Measurements from ENCODE around the gene RALGPS1.

Gene RALGPS1

DNA sequence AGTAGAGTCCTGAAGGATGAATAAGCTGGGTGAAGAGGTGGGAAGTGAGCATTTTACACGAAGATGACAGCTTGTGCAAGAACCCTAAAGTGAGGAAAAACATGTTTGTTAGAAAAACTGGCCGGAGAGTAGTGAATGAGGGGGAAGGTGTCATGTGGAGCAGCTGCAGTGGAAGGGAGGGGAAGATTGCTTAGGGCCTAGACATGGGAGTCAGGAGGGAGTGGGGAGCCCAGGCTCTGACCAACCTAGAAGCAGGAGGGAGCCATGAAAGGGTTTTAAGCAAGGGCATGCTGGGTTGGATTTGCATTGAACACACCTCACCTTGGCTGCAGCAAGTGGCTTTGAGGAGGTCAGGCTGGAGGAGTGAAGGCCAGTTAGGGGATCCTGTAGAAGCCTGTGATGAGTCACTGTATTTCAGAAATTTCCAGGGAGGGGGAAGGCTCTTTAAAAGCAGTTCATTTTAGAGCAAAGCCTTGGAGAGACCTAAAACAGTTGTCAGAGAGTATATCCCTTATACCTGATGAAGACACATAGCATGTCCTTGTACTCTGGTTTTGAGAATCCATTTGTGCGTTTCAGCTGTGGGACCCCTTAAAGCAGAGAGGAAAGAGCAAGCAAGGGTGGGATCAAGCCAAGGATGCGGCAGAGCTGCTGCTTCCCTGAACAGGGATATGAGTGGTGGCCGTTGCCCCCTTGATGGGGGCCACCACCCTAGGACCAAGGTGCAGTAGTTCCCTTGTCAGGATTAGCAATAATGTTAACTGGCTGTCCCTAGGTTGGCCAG lies 162.5 kb downstream of the RALGPS1 start:
- peaks cover 3% of the 10 kb centered on the region for H3K9me3 Mint-ChIP-seq
- H3K4me3 Mint-ChIP-seq, result no peak overlapping the region
- ATAC-seq (ENCODE audit: low read depth) (no peak), DNase-seq (ENCODE audit: low spot score in 2 of 2) (no peak)
- H3K27me3 Mint-ChIP-seq, result no peaks in the 10 kb centered on the region
- H3K4me1 Mint-ChIP-seq, result no peaks in the 10 kb centered on the region
- peaks cover 44% of the 10 kb centered on the region for H3K36me3 Mint-ChIP-seq
- no peak overlapping the region for H3K27ac Mint-ChIP-seq

DNA sequence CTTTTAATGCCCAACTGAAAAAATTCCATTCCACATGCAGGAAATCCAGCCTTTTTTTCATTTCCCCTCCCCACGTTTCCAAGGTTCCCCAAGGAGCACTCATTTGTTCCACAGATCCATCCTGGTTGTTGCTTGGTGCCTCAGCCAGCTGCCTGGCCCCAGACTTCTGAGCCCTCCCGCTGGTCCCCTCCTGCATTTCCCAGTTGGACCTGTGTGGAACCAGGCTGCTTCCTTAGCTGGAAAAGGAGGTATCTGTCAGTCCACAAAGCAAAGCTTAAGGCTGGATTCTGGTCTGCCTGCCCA lies 163.0 kb downstream of the RALGPS1 start:
- ATAC-seq (ENCODE audit: low read depth) (no peak), DNase-seq (ENCODE audit: low spot score in 2 of 2) (no peak)
- Mint-ChIP-seq H3K36me3 (peaks cover 41% of the 10 kb centered on the region), H3K4me1 (no peaks in the 10 kb centered on the region), H3K4me3 (no peak overlapping the region), H3K27me3 (no peaks in the 10 kb centered on the region), H3K9me3 (no peaks in the 10 kb centered on the region), H3K27ac (no peak overlapping the region)

DNA sequence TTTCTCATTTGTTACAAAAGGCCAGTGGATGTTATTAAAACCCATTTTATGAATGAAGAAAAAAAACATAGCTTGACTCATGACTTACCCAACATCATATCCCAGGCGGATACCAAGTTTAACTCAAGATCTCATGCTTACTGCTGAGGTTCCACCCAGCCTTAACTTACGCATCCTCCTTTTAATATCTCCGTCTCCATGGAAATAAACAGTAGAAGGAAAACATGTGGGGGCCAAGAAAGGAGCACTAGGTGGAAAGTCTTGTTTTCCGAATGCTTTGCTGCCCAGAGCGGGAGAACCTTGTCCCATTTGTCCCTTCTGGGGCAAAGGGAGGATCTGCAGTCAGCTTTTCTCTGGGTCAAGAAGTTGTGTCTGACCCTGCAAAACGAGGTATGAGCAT lies 163.8 kb downstream of the RALGPS1 start:
- peaks cover 37% of the 10 kb centered on the region for H3K36me3 Mint-ChIP-seq
- no peak overlapping the region for H3K4me3 Mint-ChIP-seq
- no peak for ATAC-seq (ENCODE audit: low read depth)
- H3K27me3 Mint-ChIP-seq, result no peaks in the 10 kb centered on the region
- DNase-seq (ENCODE audit: low spot score in 2 of 2), result no peak
- H3K9me3 Mint-ChIP-seq, result no peaks in the 10 kb centered on the region
- no peaks in the 10 kb centered on the region for H3K4me1 Mint-ChIP-seq
- no peak overlapping the region for H3K27ac Mint-ChIP-seq

DNA sequence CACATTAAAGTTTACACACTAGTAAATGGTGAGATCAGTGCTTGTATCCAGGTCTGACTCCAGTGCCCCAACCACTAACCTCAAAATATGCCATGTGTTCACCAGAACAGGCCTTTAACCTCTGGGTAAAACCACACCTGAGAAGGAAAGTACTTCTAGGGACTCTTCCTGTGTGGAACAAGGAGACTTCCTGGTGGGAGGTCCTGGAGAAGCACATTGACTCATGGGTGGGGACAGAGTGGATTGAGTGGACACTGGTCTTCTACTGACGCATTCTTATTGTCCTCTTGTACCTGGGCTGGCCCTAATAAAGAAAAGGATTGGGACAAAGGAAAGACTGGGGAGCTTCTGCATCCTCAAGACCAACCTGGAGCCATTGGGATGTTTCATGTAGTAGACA lies 164.4 kb downstream of the RALGPS1 start:
- no peak for ATAC-seq (ENCODE audit: low read depth)

DNA sequence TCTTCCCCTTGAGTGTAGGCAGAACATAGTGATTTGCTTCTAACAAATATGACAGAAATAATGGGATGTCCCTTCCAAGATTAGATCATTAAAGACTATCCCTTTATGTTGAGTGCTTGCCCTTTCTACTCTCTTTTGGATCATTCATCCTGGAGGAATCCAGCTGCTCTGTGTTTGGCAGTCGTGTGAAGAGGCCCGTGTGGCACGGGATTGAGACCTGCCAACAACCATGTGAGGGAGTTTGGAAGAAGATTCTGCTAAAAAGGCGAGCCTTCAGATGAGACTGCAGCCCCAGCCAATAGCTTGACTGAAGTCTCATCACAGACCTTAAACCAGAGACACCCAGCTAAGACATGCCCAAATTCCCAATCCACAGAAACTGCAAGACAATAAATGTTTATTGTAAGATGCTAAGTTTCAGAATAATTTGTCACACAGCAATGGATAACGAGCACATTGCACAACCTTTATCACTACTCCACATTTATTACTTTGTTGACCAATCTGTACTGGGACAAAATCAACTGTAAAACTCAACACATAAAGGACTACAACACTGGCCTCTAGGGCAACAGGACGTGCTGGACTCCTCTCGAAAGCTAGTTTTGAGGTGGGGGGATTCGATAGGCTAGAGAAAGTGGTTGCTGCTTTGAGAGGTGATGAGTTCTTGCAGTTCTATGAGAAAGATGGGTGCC lies 165.0 kb downstream of the RALGPS1 start:
- H3K27me3 Mint-ChIP-seq, result no peaks in the 10 kb centered on the region
- ATAC-seq (ENCODE audit: low read depth), result no peak

More for the DNA sequence above, 164.4 kb downstream of the RALGPS1 start:
- Mint-ChIP-seq H3K27me3 (no peaks in the 10 kb centered on the region), H3K36me3 (peaks cover 38% of the 10 kb centered on the region), H3K4me3 (no peak overlapping the region), H3K9me3 (no peaks in the 10 kb centered on the region), H3K4me1 (no peaks in the 10 kb centered on the region), H3K27ac (no peak overlapping the region)
- no peak for DNase-seq (ENCODE audit: low spot score in 2 of 2)

DNA sequence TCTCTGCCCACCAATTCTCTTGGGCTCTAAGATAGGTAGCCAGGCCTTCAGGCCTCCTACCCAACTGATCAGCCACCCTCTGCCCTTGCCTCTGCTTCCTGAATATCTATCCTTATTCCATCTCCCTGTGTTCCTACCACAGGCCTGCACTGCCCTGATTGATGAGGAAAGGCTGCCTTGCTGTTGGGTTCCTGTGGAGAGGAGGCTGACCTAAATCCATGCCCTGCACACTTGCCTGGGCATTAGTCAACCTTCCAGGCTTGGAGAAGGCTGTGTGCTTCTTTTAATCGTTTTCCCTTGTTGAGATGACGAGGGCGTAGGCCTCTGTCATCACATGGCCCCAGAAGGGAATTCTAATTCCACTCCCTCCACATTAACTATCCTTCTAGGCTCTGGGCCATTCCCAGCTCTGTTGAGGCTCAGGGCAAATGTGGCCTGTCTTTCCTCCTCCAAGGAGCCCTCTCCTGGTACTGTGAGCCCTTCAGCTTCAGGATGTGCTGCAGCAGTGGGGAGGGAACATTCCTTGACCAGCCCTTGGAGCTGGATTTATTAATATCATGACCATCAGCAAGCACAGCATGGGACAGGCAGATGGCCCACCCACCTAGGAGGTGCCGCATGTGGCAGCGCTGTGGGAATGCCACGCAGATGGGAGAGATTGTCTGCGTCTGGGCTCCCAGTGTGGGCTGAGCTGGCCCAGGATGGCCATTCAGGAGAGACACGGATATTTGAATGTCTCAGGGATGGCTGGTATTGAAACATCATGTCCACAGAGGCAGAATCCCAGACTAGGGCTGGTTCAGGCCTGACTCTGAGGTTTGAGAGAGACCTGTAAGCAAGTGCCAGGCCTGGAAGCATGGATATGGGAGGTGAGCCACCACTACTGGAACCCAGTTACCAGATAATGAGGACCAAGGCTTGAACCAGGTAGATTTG lies 166.9 kb downstream of the RALGPS1 start:
- Mint-ChIP-seq H3K9me3 (no peaks in the 10 kb centered on the region), H3K27ac (no peak overlapping the region), H3K4me1 (peaks cover 2% of the 10 kb centered on the region), H3K36me3 (peaks cover 38% of the 10 kb centered on the region), H3K27me3 (no peaks in the 10 kb centered on the region), H3K4me3 (no peak overlapping the region)
- no peak for DNase-seq (ENCODE audit: low spot score in 2 of 2)
- ATAC-seq (ENCODE audit: low read depth), result no peak

More for the DNA sequence above, 165.0 kb downstream of the RALGPS1 start:
- H3K9me3 Mint-ChIP-seq, result no peaks in the 10 kb centered on the region
- H3K4me3 Mint-ChIP-seq, result no peak overlapping the region
- H3K36me3 Mint-ChIP-seq, result peaks cover 38% of the 10 kb centered on the region
- H3K27ac Mint-ChIP-seq, result no peak overlapping the region
- DNase-seq (ENCODE audit: low spot score in 2 of 2), result no peak
- no peaks in the 10 kb centered on the region for H3K4me1 Mint-ChIP-seq

DNA sequence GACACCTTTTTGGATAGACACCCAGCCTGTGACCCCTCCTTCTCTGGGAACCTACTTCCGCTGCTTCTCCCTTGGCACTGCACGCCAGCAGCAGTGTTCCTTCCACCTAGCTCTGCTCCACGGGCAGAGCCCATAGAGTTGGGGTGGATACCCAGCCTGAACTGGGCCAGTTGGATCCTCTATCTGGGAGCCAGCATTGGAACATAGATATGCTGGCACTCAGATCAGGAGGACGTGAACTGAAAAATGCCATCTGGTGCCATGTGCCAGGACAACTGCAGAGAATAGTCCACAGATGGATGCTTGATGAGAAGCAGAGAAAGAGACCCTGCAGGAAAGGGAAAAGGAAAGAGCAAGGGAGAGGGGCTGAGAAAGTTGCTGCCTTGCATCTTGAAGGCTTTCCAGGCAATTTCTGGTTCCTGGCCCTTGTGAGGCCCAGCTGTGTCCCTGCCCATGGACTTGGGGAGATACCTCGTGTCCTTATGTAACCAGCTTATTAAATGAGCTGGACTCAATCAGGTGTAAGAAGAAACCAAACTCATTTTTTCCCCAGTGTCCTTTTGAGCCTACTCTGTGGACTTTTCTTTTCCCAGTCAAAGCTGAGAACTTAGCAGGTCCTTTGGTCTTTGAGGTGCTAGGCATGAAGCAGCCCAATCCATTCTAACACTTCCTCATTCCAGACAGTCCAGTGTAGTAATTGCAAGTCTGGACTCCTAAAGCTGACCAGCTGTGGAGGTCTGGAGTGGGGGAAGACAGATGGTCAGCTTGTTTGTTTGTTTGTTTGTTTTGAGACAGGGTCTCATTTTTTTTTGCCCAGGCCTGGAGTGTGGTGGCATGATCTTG lies 168.8 kb downstream of the RALGPS1 start:
- H3K4me3 Mint-ChIP-seq, result no peak overlapping the region
- no peak for DNase-seq (ENCODE audit: low spot score in 2 of 2)
- peaks cover 30% of the 10 kb centered on the region for H3K36me3 Mint-ChIP-seq
- no peaks in the 10 kb centered on the region for H3K9me3 Mint-ChIP-seq
- H3K4me1 Mint-ChIP-seq, result peaks cover 2% of the 10 kb centered on the region
- ATAC-seq (ENCODE audit: low read depth), result no peak
- H3K27ac Mint-ChIP-seq, result no peak overlapping the region
- no peaks in the 10 kb centered on the region for H3K27me3 Mint-ChIP-seq

DNA sequence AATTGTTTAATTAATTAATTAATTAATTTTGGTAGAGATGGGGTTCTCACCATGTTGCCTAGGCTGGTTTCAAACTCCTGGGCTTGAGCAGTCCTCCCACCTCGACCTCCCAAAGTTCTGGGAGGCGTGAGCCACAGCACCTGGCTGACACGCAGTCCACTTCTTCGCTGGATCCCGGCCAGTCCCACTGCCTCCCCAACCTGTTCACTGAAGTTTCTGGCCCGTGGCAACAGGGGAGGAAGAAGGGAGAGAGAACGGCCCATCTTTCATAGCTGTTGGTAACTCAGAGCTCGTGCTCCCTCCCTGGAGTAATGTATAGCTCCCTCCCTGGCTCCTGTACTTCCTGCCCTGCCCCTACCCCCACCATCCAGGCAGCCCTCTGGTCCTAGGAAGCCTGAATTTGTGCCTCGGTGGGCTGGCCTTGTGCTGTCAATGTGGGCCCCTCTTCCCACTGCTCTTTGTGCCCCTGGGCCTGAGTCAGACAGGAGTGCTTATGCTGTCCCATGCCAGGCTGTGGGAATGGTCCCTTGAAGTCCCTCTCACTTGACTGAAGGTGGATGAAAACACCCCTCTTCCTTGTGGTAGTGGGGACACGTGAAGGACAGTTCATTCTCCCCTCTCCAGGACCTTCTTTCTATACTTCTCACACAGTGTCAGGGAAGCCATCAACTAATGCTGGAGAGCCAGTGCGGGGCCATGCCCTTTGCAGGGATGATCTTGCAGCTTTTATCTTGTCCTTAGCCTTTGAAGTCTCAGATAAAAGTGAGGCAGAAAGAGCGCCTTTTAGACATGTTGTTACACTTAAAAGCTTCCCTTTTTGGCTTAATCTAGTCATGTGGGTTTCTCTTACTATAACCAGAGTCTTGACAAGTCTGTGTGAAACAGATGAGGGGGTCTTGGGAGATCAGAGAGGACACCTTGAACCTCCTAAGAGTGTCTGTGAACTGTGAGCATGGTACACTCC lies 169.8 kb downstream of the RALGPS1 start:
- H3K4me1 Mint-ChIP-seq, result peaks cover 2% of the 10 kb centered on the region
- H3K27ac Mint-ChIP-seq, result no peak overlapping the region
- no peak overlapping the region for H3K4me3 Mint-ChIP-seq

DNA sequence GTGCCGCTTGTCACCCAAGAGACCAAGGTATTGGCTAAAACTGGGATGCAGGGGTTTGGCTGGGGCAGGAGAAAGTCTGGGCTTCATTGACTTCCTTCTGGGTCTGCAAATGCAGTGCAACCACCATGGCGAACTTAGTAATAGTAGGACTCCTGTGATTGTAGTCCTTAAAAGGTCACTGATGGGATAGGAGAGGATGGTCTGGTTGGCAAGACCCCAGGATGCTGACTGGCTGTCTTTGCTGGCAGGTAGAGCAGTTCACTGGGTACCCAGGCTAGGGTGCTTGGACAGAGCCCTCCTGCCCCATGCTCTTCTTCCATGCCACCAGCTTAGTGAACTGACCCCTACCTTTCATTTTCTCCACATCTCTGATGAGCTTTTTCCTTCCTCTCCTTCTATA lies 170.6 kb downstream of the RALGPS1 start:
- Mint-ChIP-seq H3K4me3 (no peak overlapping the region), H3K27ac (no peak overlapping the region), H3K36me3 (peaks cover 19% of the 10 kb centered on the region), H3K4me1 (peaks cover 2% of the 10 kb centered on the region), H3K27me3 (no peaks in the 10 kb centered on the region), H3K9me3 (no peaks in the 10 kb centered on the region)
- DNase-seq (ENCODE audit: low spot score in 2 of 2) (no peak), ATAC-seq (ENCODE audit: low read depth) (no peak)

More for the DNA sequence above, 169.8 kb downstream of the RALGPS1 start:
- Mint-ChIP-seq H3K27me3 (no peaks in the 10 kb centered on the region), H3K36me3 (peaks cover 26% of the 10 kb centered on the region), H3K9me3 (no peaks in the 10 kb centered on the region)
- ATAC-seq (ENCODE audit: low read depth) (no peak), DNase-seq (ENCODE audit: low spot score in 2 of 2) (no peak)

DNA sequence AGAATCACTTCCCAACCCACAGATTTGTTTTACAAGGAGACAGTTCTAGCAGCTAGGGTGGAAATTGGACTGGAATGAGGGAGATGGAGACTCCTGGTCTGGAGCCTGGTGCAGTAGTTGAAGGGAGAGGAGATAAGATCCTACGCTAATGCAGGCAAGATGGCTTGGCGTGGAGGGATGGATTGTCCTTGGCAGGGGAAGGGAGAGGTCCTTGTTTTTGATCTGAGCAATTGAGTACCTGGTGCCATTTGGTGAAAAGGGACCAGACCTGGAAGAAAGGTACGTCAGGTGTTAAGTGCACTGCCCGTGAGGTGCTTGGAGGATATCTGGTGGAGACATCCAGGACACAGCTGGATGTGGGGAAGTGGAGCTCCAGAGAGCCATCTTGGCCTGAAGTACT lies 172.2 kb downstream of the RALGPS1 start:
- no peak overlapping the region for H3K4me3 Mint-ChIP-seq
- DNase-seq (ENCODE audit: low spot score in 2 of 2) (no peak), ATAC-seq (ENCODE audit: low read depth) (no peak)
- no peak overlapping the region for H3K27ac Mint-ChIP-seq
- H3K4me1 Mint-ChIP-seq, result peaks cover 5% of the 10 kb centered on the region
- H3K27me3 Mint-ChIP-seq, result no peaks in the 10 kb centered on the region
- peaks cover 17% of the 10 kb centered on the region for H3K36me3 Mint-ChIP-seq
- H3K9me3 Mint-ChIP-seq, result no peaks in the 10 kb centered on the region

DNA sequence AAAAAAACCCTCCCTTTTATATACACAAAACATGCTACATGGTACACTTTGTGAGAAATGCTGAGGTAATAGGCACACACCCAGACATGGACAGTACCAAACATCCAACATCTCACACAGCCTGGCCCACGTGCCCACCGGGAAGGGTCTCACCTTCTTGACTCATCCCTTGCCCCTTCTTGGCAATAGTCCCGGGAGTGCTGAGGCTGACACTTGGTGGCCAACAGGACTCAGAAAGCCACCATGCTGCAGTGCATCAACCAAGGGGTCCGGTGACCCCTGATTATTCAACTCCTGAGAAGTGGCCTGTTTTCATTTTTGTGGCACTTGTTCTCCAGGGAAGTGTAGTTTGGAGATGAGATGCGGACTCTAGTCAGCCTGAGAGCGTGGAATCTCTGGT lies 172.8 kb downstream of the RALGPS1 start:
- Mint-ChIP-seq H3K36me3 (peaks cover 15% of the 10 kb centered on the region), H3K4me1 (peaks cover 5% of the 10 kb centered on the region), H3K9me3 (no peaks in the 10 kb centered on the region), H3K4me3 (no peak overlapping the region), H3K27ac (no peak overlapping the region), H3K27me3 (no peaks in the 10 kb centered on the region)
- DNase-seq (ENCODE audit: low spot score in 2 of 2), result no peak
- ATAC-seq (ENCODE audit: low read depth), result no peak

DNA sequence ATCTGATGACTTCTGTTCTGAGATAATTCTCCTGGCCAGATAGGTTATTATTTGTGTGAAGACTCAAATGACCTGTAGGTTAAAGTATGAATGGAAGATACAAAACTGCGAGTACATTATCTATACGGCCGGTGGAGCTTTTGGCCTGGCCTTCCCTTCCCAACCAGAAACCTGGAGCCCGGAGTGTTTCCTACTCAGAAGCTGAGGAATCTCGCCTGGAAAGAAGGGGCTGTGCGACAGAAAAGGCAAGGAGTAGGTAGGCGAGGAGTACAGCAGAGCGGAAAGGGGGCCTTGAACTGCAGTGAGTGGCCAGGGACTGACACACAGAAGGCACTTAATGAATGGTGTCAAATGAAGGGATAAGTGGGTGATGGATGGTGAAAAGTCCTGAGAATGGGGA lies 173.3 kb downstream of the RALGPS1 start:
- H3K36me3 Mint-ChIP-seq, result peaks cover 17% of the 10 kb centered on the region
- ATAC-seq (ENCODE audit: low read depth), result no peak
- H3K4me1 Mint-ChIP-seq, result peaks cover 5% of the 10 kb centered on the region

More for the DNA sequence above, 173.3 kb downstream of the RALGPS1 start:
- Mint-ChIP-seq H3K27ac (no peak overlapping the region), H3K27me3 (no peaks in the 10 kb centered on the region), H3K9me3 (no peaks in the 10 kb centered on the region), H3K4me3 (no peak overlapping the region)
- DNase-seq (ENCODE audit: low spot score in 2 of 2), result no peak
